H1 (cell line): ENCODE results near the gene PBX1. TPM values are rescaled to one million over a fixed set of nuclear protein-coding genes. Genes with fewer than 3 reads are reported as not detected.
A peak's percentile ranks its signal among the peaks of the same experiment; 100 is the strongest.

Source experiments
- CTCF ChIA-PET: fragments of 300-600 bp; sonication (Branson Sonifier 250); formaldehyde crosslinking; loops from one replicate; lab custom pipeline; 2021; ENCODE audit not compliant: partially characterized antibody; lab: Charles Lee
- POLR2A ChIA-PET: fragments of 300-600 bp; sonication (Branson Sonifier 250); formaldehyde crosslinking; loops from one replicate; lab custom pipeline; 2021; ENCODE audit warnings: inconsistent platforms; ENCODE audit not compliant: partially characterized antibody; lab: Charles Lee
- DNase-seq, 2 experiments: peaks; one replicate each; pipeline versions ENCODE4 v3.0.0 to v3.0.0-alpha.2; 2010 to 2022; ENCODE audit warnings: low spot score in 2 of 2, low read depth in 1 of 2, mixed read lengths in 1 of 2
- FAIRE-seq: peaks from 2 replicates; lab custom pipeline; 2011; peaks lifted over from hg19 to GRCh38; lab: Jason Lieb, UNC
- H2AFZ ChIP-seq: 2 replicates; pipeline ENCODE4 v1.8.1; 2012; ENCODE audit warnings: low read length, inconsistent platforms
- H2AK5ac ChIP-seq: 2 replicates; pipeline ENCODE4 v1.6.1; 2013; ENCODE audit warnings: low read depth, low read length
- H2BK120ac ChIP-seq: replicated peaks from 2 replicates; pipeline ENCODE3; 2013; ENCODE audit warnings: low read depth, low read length, inconsistent platforms
- H2BK12ac ChIP-seq: 2 replicates; pipeline ENCODE4 v1.6.1; 2013; ENCODE audit warnings: low read depth, low read length
- H2BK15ac ChIP-seq: 2 replicates; pipeline ENCODE4 v1.6.1; 2013; ENCODE audit warnings: low read length
- H2BK20ac ChIP-seq: 2 replicates; pipeline ENCODE4 v1.6.1; 2013; ENCODE audit warnings: low read length
- H2BK5ac ChIP-seq: 2 replicates; pipeline ENCODE4 v1.6.1; 2013; ENCODE audit warnings: low read depth, low read length
- H3K14ac ChIP-seq: 2 replicates; pipeline ENCODE4 v1.6.1; 2013; ENCODE audit warnings: inconsistent platforms; ENCODE audit not compliant: insufficient read length
- H3K18ac ChIP-seq: 2 replicates; pipeline ENCODE4 v1.6.1; 2013; ENCODE audit warnings: low read length; ENCODE audit errors: extremely low read depth
- H3K23ac ChIP-seq: 2 replicates; pipeline ENCODE4 v1.6.1; 2013; ENCODE audit warnings: inconsistent platforms; ENCODE audit not compliant: insufficient read length
- H3K23me2 ChIP-seq: 2 replicates; pipeline ENCODE4 v1.6.1; 2013; ENCODE audit warnings: low read depth, low read length
- H3K27ac ChIP-seq: 2 replicates; pipeline ENCODE4 v1.6.1; 2011; ENCODE audit warnings: low read depth, low read length, inconsistent platforms
- H3K27me3 ChIP-seq, 4 experiments: replicated peaks in 1 of 4; 1 replicate in 1 of 4; 2 replicates in 3 of 4; pipeline versions ENCODE4 v1.6.1 to v1.8.1; 2011 to 2013; ENCODE audit warnings: low read length in 3 of 4, mild to moderate bottlenecking in 3 of 4, inconsistent platforms in 2 of 4, mixed read lengths in 2 of 4, moderate library complexity in 1 of 4; ENCODE audit not compliant: control insufficient read depth in 3 of 4, insufficient read depth in 3 of 4; ENCODE audit errors: extremely low read depth in 1 of 4
- H3K36me3 ChIP-seq, 4 experiments: 2 replicates each; pipeline versions ENCODE4 v1.6.1 to v1.8.1; 2011 to 2013; ENCODE audit warnings: mild to moderate bottlenecking in 4 of 4, low read length in 3 of 4, moderate library complexity in 2 of 4, control low read depth in 1 of 4, inconsistent platforms in 1 of 4; ENCODE audit not compliant: insufficient read depth in 4 of 4, control insufficient read depth in 2 of 4
- H3K4ac ChIP-seq: replicated peaks from 2 replicates; pipeline ENCODE3; 2013; ENCODE audit warnings: low read length, low read depth, mixed read lengths, inconsistent platforms; ENCODE audit not compliant: insufficient read length
- H3K4me1 ChIP-seq, 4 experiments: replicated peaks in 1 of 4; 1 replicate in 1 of 4; 2 replicates in 3 of 4; pipeline versions ENCODE4 v1.6.1 to v1.8.1; 2011 to 2013; ENCODE audit warnings: low read length in 3 of 4, inconsistent platforms in 2 of 4, mixed read lengths in 1 of 4; ENCODE audit not compliant: insufficient read depth in 4 of 4, control insufficient read depth in 3 of 4
- H3K4me2 ChIP-seq, 2 experiments: 2 replicates each; pipeline versions ENCODE4 v1.6.1 to v1.8.1; 2011 to 2013; ENCODE audit warnings: low read depth in 2 of 2, low read length in 2 of 2, control low read depth in 1 of 2, inconsistent platforms in 1 of 2, mild to moderate bottlenecking in 1 of 2; ENCODE audit not compliant: insufficient read depth in 1 of 2
- H3K4me3 ChIP-seq, 4 experiments: fragments of 200-600, 300-600 bp in 1 of 4; sonication (generic), shearing (Covaris generic), sonication (Bioruptor Twin) in 1 of 4; 2 replicates each; pipeline versions ENCODE4 v1.5.1 to v1.8.1; 2011 to 2016; ENCODE audit warnings: low read length in 4 of 4, low read depth in 3 of 4, control low read depth in 2 of 4, inconsistent platforms in 2 of 4, mild to moderate bottlenecking in 2 of 4, mixed read lengths in 1 of 4, moderate library complexity in 1 of 4; ENCODE audit not compliant: insufficient read depth in 2 of 4; ENCODE audit errors: extremely low read depth in 1 of 4
- H3K56ac ChIP-seq: replicated peaks from 2 replicates; pipeline ENCODE3; 2013; ENCODE audit warnings: low read depth, mild to moderate bottlenecking, mixed read lengths, low read length, inconsistent platforms; ENCODE audit not compliant: insufficient read length
- H3K79me1 ChIP-seq: 2 replicates; pipeline ENCODE4 v1.6.1; 2013; ENCODE audit warnings: low read depth, low read length, control low read depth
- H3K79me2 ChIP-seq, 2 experiments: 2 replicates each; pipeline versions ENCODE4 v1.6.1 to v1.8.1; 2012 to 2013; ENCODE audit warnings: low read length in 2 of 2, mild to moderate bottlenecking in 2 of 2, inconsistent platforms in 1 of 2; ENCODE audit not compliant: insufficient read depth in 2 of 2, control insufficient read depth in 1 of 2
- H3K9ac ChIP-seq, 4 experiments: replicated peaks in 1 of 4; 1 replicate in 1 of 4; 2 replicates in 3 of 4; pipeline versions ENCODE4 v1.6.1 to v1.8.1; 2011 to 2013; ENCODE audit warnings: low read depth in 3 of 4, low read length in 3 of 4, control low read depth in 2 of 4, mild to moderate bottlenecking in 2 of 4, moderate library complexity in 2 of 4, inconsistent platforms in 1 of 4; ENCODE audit errors: extremely low read depth in 1 of 4
- H3K9me3 ChIP-seq, 2 experiments: 2 replicates each; pipeline versions ENCODE4 v1.6.1 to v1.8.1; 2012 to 2013; ENCODE audit warnings: mild to moderate bottlenecking in 2 of 2, moderate library complexity in 2 of 2, control low read depth in 1 of 2, inconsistent platforms in 1 of 2, low read depth in 1 of 2, low read length in 1 of 2, mixed read lengths in 1 of 2; ENCODE audit not compliant: insufficient read depth in 2 of 2
- H4K20me1 ChIP-seq, 2 experiments: replicated peaks in 1 of 2; 2 replicates each; pipeline versions ENCODE3 to v1.8.1; 2011 to 2013; ENCODE audit warnings: inconsistent platforms in 2 of 2, low read length in 2 of 2, mild to moderate bottlenecking in 1 of 2; ENCODE audit not compliant: insufficient read depth in 2 of 2, control insufficient read depth in 1 of 2
- H4K5ac ChIP-seq: 2 replicates; pipeline ENCODE4 v1.6.1; 2013; ENCODE audit warnings: low read length, low read depth, mixed read lengths, inconsistent platforms; ENCODE audit not compliant: insufficient read length
- H4K8ac ChIP-seq: 2 replicates; pipeline ENCODE4 v1.8.0; 2013; ENCODE audit warnings: mild to moderate bottlenecking, moderate library complexity, low read length, inconsistent platforms; ENCODE audit not compliant: insufficient read depth; ENCODE audit errors: extremely low read depth
- H4K91ac ChIP-seq: replicated peaks from 2 replicates; pipeline ENCODE3; 2013; ENCODE audit warnings: low read length, mixed read lengths, inconsistent platforms; ENCODE audit not compliant: insufficient read length
- CBX8 ChIP-seq: fragments of 300-800, 300-1000 bp; sonication (generic); IDR thresholded peaks from 2 replicates; pipeline ENCODE4 v1.7.1; 2016; ENCODE audit warnings: low read depth, low read length, borderline replicate concordance
- CEBPB ChIP-seq: IDR thresholded peaks from 2 replicates; pipeline ENCODE4 v1.6.1; 2012; ENCODE audit warnings: low read depth, low read length
- CHD1 ChIP-seq: IDR thresholded peaks from 2 replicates; pipeline ENCODE4 v1.6.1; 2012; ENCODE audit warnings: low read depth, low read length, improper control_type of control experiment
- GABPA ChIP-seq: IDR thresholded peaks from 2 replicates; pipeline ENCODE4 v1.6.1; 2011; ENCODE audit warnings: mild to moderate bottlenecking, low read length, moderate library complexity, borderline replicate concordance; ENCODE audit not compliant: insufficient read depth
- GTF2F1 ChIP-seq: IDR thresholded peaks from 2 replicates; pipeline ENCODE4 v1.6.1; 2012; ENCODE audit warnings: low read depth, low read length, improper control_type of control experiment, borderline replicate concordance
- JUN ChIP-seq: IDR thresholded peaks from 2 replicates; pipeline ENCODE4 v1.6.1; 2011; ENCODE audit warnings: low read depth, mild to moderate bottlenecking, improper control_type of control experiment, low read length
- KDM1A ChIP-seq: fragments of 200-600, 300-600 bp; sonication (generic); IDR thresholded peaks from 2 replicates; pipeline ENCODE4 v1.7.1; 2016; ENCODE audit warnings: mild to moderate bottlenecking, low read length, borderline replicate concordance
- SUZ12 ChIP-seq: fragments of 200-600 bp; sonication (generic); IDR thresholded peaks from 2 replicates; pipeline ENCODE4 v1.6.1; 2012; ENCODE audit warnings: mild to moderate bottlenecking, inconsistent platforms, low read length, moderate library complexity, mixed read lengths
- YY1 ChIP-seq: IDR thresholded peaks from 2 replicates; pipeline ENCODE4 v1.6.1; 2011; ENCODE audit warnings: low read depth, mild to moderate bottlenecking, low read length
- ZNF274 ChIP-seq: IDR thresholded peaks from 2 replicates; pipeline ENCODE4 v1.7.0; 2012; ENCODE audit warnings: low read length, borderline replicate concordance; ENCODE audit errors: extremely low read depth
- WGBS, 2 experiments: shearing (Covaris generic) in 1 of 2; methylation state at CpG; one replicate each; pipeline versions ENCODE4 v1.1.6 to v1.1.7; 2013 to 2015; ENCODE audit warnings: low lambda C conversion rate in 2 of 2, mixed read lengths in 2 of 2, inconsistent platforms in 1 of 2, low coverage in 1 of 2, missing lambda C conversion rate in 1 of 2; ENCODE audit not compliant: insufficient replicate concordance in 2 of 2, insufficient coverage in 1 of 2, insufficient read length in 1 of 2; ENCODE audit errors: extremely low coverage in 1 of 2, missing lambda C conversion rate in 1 of 2; 5-methylcytosine and 5-hydroxymethylcytosine counted together
- polyA plus RNA-seq, 7 experiments: library from polyadenylated mRNA; depleted of rRNA in 3 of 7; stranded (reverse) in 5 of 7; unstranded in 2 of 7; fragments of >200 nt in 5 of 7; fragments of 200-250 nt in 2 of 7; gene quantifications; 1 replicate in 5 of 7; 2 replicates in 1 of 7; 4 replicates in 1 of 7; pipeline versions ENCODE4 v1.2.1 to v1.2.3, GENCODE V29; 2011 to 2013; ENCODE audit warnings: missing spikeins in 2 of 7, mixed read lengths in 2 of 7
- total RNA-seq: library from RNA; stranded (reverse); fragmentation: NEBNext Ultra II Directional; extraction: Animal tissue kit (Norgen Biotek cat#: 25700); gene quantifications from 2 replicates; pipeline ENCODE4 v1.2.1, GENCODE V29; 2021
- TF ChIP-seq, protein P1 (sequence below): IDR thresholded peaks from 2 replicates; pipeline ENCODE4 v1.6.1; 2012; ENCODE audit warnings: inconsistent platforms
- TF ChIP-seq, protein P2 (sequence below): IDR thresholded peaks from 2 replicates; pipeline ENCODE4 v1.6.1; 2011; ENCODE audit warnings: low read length, improper control_type of control experiment

PBX1 gene
- total and polyA plus RNA-seq, 2 of the 8 experiments (the other 6 are each of a cell fraction or from before 2014, with no cell fraction given) = 87.4 to 124 TPM

DNA sequence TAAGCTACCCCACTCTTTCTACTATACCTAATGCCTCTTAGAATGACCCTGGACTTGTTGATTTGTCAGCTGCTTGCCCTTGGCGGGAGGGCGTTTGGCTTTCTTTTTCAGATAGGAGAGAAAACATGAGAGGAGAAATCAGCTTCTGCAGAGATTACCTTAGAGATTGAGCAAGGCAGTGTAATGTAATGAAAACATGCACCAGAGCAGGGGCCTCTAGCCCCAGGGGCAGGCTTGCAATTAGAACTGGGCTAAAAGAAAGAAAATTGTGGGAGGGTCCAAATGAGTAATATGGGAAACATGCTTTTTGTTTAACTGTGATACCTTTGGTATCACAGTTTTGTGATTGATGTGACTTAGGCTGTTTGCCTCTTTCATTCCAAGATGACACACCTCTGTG is 89.7 kb downstream of the PBX1 start:
- H3K23ac ChIP-seq = no peak overlapping the region
- no peak overlapping the region for H2BK120ac ChIP-seq
- H3K36me3 ChIP-seq = no peaks in the 10 kb centered on the region; a peak in 1 of 8 replicates
- H3K27ac ChIP-seq = no peak overlapping the region
- no peaks in the 10 kb centered on the region; the same call in 1 of the 2 replicates for H3K23me2 ChIP-seq
- H4K5ac ChIP-seq = no peak overlapping the region
- H3K27me3 ChIP-seq = no peaks in the 10 kb centered on the region
- peaks cover 3% of the 10 kb centered on the region for H3K79me1 ChIP-seq
- peaks cover 6 to 94% of the 10 kb centered on the region in 2 experiments for H3K79me2 ChIP-seq
- H3K9ac ChIP-seq = no peak overlapping the region
- H3K18ac ChIP-seq = no peak overlapping the region
- DNase-seq (no peak), FAIRE-seq (no peak)
- H3K4me3 ChIP-seq = no peak overlapping the region
- no peak overlapping the region for H2BK5ac ChIP-seq
- H4K8ac ChIP-seq = no peak overlapping the region
- H2BK12ac ChIP-seq = no peak overlapping the region
- WGBS, 2 experiments = 81% methylated on average over 2 of the region's 2 CpGs; no CpG with 5 or more reads in 1 of the 2 experiments
- H2AFZ ChIP-seq = no peak overlapping the region
- H3K14ac ChIP-seq = no peak overlapping the region
- H2BK15ac ChIP-seq = no peak overlapping the region
- H4K20me1 ChIP-seq = peaks cover 4 to 14% of the 10 kb centered on the region in 2 experiments
- TF ChIP-seq SUZ12 (no peak), GTF2F1 (no peak), CBX8 (no peak), KDM1A (no peak), CHD1 (no peak), CEBPB (no peak), YY1 (no peak), JUN (no peak), GABPA (no peak), ZNF274 (no peak)
- TF ChIP-seq, protein P1, sequence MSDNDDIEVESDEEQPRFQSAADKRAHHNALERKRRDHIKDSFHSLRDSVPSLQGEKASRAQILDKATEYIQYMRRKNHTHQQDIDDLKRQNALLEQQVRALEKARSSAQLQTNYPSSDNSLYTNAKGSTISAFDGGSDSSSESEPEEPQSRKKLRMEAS = no peak
- TF ChIP-seq, protein P2, sequence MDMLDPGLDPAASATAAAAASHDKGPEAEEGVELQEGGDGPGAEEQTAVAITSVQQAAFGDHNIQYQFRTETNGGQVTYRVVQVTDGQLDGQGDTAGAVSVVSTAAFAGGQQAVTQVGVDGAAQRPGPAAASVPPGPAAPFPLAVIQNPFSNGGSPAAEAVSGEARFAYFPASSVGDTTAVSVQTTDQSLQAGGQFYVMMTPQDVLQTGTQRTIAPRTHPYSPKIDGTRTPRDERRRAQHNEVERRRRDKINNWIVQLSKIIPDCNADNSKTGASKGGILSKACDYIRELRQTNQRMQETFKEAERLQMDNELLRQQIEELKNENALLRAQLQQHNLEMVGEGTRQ = no peak
- no peak overlapping the region for H3K4ac ChIP-seq
- ChIA-PET CTCF (interaction anchor here (1.1 to 2.6 kb wide), 4 partner anchors 14 to 138 kb away, joined by 3 to 7 read pairs (median 4); no protein-coding TSS in a partner anchor), POLR2A (interaction anchor here (2.1 kb wide), 1 partner anchor 10 kb away, joined by 6 read pairs; no protein-coding TSS in a partner anchor)
- no peak overlapping the region for H3K56ac ChIP-seq
- no peak overlapping the region for H4K91ac ChIP-seq
- 0 out of 4 replicates have a peak overlapping the region, but pooled peaks of 1 of the 2 experiments have one; percentile 5 for H3K4me2 ChIP-seq
- no peak overlapping the region for H2AK5ac ChIP-seq
- no peak overlapping the region for H2BK20ac ChIP-seq
- H3K4me1 ChIP-seq = peaks cover 15 to 37% (median 23%) of the 10 kb centered on the region in 4 experiments
- H3K9me3 ChIP-seq = no peaks in the 10 kb centered on the region
